NT2/D1 (cell line): ENCODE results near the gene ACSF2.

Source experiments
- SUZ12 ChIP-seq: IDR thresholded peaks from 2 replicates; pipeline ENCODE4 v1.6.1; 2011; ENCODE audit not compliant: insufficient read length, insufficient read depth; ENCODE audit errors: extremely low read depth
- YY1 ChIP-seq: IDR thresholded peaks from 2 replicates; pipeline ENCODE4 v1.6.1; 2011; ENCODE audit not compliant: insufficient read length, insufficient read depth
- ZNF274 ChIP-seq: IDR thresholded peaks from 2 replicates; pipeline ENCODE4 v1.6.1; 2011; ENCODE audit warnings: mild to moderate bottlenecking, low read depth, low read length

DNA sequence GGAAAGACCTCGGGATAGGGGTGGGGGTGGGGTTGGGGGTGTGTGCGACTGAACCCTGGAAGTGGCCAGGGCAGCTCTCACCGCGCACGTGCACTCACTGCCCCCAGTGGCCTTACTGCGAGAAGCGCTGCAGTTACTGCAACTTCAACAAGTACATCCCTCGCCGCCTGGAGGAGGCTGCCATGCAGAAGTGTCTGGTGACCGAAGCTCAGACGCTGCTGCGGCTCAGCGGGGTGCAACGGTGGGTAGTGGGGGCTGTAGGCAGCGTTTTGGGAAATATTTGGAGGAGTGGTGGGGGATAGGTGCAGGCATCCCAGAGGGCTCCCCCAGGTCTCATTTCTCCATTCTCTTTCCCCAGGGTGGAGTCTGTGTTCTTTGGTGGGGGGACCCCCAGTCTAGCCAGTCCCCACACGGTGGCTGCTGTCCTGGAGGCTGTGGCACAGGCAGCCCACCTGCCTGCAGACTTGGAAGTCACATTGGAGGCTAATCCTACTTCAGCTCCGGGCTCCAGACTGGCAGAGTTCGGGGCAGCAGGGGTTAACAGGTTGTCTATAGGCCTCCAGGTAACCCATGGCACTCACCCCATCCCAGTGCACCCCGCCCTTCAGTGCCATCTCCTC, 53.6 kb downstream of the ACSF2 start:
- TF ChIP-seq ZNF274 (no peak), SUZ12 (no peak), YY1 (no peak)
